Measurements from ENCODE around the gene HIGD2A.

Gene HIGD2A

DNA sequence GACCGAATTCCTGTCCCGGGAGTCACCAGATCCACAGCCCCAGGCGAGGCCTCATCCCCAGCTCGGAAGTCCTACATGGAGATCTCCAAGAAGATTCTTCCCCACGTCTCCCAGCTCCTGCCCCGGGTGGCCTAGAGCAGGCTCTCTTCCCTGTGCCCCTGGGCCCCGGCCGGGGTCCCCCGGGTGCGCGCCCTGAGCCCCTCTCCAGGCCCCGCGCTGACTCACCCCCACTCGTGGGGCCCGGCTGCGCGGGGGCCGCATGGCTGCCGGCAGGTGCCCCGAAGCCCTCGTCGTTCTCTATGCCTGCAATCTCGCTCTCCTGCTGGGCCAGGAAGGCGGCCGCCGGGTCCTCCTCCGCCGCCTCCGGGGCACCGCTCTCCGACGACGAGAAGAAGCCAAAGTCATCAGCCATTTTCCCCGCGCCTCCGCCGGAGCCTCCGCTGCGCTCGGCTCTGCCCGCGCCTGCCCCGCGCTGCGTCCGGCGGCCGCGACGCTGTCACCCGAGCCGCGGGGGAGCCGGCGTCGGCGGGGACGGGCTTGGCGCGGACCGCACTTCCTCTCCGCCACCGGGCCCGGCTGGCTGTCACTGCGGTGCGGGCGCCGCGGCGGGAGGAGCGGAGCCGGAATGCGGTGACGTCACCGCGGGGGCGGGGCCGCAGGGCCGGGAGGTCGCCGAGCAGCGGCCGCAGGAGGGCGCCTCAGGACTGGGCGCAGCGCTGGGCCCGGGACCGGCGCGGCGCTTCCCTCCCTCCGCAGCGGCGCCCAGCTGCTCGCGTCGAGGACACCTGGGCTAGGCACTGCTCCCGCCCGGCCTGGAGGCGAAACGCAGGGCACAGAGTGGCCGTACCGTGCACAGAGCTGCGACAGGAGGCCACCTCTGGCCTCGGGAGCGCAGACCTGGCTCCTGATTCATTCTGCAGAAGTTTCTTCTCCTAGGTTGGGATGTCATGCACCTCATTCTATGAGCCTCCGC is 27.7 kb downstream of the HIGD2A start, which contains the start of gene CLTB:
Gene CLTB (minus strand): TSS at position 588 of the 973 bp plus-strand sequence. CDS start 176 bp downstream, at position 412.
- DNase-seq (ENCODE audit: low spot score) (peak; percentile 71), FAIRE-seq (no peak)

DNA sequence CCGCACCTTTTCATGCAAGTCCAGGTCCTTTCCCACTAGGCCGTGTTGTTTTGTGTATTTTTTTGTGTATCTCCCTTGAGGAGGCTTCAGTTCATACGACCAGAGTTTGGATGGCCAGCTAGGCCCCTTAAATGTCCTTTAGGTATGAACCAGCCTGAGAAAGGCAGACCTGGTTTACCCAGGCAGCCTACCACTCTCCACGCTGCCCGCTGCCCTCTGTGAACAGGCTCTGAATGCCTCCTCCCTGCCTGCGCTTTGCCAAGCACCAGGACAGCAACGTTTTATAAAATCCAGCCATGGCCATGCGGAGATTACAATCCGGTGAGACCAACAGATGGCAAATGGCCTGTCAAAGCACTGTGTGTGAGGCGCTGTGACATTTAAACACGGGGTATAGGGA is 28.4 kb downstream of the HIGD2A start:
- FAIRE-seq (no peak), DNase-seq (ENCODE audit: low spot score) (no peak)

DNA sequence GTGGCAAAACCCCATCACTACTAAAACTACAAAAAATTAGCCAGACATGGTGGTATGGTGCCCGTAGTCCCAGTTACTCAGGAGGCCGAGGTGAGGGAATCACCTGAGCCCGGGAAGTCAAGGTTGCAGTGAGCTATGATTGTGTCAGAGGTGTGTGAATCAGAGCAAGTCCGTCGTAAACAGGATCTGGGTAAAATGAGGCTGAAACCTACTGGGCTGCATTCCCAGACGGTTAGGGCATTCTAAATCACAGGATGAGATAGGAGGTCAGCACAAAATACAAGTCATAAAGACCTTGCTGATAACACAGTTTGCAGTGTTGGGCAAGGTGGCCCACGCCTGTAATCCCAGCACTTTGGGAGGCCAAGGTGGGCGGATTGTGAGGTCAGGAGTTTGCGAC is 29.7 kb downstream of the HIGD2A start:
- DNase-seq (ENCODE audit: low spot score) (peak; percentile 63), FAIRE-seq (no peak)

DNA sequence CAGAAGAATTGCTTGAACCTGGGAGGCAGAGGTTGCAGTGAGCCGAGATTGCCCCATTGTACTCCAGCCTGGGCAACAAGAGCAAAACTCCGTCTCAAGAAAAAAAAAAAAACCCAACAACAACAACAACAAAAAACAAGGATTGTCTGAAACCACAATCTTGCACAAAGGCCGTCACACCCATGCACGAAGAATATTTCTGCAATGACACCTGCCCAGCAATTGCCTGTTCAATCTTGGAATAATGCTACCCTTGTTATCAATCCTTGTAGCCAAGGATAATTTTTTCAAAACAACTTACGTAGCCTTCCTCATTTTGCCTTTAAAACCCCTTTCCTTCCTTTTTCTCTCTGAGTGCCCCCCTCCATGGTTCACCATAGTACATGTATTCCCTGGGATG is 31.5 kb downstream of the HIGD2A start:
- DNase-seq (ENCODE audit: low spot score) (no peak), FAIRE-seq (no peak)

DNA sequence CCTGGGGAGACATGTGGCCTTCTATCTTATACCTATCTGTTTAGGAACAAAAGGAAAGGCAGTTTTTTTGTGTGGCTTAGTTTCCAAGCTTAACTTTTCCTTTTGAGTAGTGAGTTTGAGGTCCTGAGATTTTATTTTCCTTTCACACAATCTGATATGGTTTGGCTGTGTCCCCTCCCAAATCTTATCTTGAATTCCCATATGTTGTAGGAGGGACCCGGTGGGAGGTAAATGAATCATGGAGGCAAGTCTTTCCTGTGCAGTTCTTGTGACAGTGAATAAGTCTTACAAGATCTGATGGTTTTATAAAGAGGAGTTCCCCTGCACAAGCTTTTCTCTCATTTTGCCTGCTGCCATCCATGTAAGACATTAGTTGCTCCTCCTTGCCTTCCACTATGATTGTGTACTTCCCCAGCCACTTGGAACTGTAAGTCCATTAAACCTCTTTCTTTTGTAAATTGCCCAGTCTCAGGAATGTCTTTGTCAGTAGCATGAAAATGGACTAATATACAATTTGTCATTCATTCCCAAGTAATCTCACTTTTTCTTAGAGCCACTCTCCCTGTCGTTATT is 32.5 kb downstream of the HIGD2A start:
- no peak for DNase-seq (ENCODE audit: low spot score)
- no peak for FAIRE-seq

DNA sequence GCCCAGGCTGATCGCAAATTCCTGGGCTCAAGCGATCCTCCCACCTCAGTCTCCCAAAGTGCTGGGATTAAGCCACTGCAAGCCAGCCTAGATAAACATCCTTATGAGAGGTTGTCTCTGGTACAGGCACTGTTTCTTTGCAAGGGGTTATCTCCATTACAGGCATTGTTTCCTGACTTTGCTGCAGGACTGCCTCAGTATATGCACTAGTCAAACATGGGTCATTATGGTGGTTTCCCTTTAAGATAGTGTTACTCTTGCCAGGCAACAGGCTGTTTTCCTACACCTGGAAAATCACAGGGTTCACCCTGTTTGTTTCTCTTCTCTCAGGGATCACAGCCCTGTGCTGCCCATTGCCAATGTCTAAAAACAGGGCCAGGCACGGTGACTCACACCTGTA is 35.6 kb downstream of the HIGD2A start:
- FAIRE-seq (no peak), DNase-seq (ENCODE audit: low spot score) (no peak)

DNA sequence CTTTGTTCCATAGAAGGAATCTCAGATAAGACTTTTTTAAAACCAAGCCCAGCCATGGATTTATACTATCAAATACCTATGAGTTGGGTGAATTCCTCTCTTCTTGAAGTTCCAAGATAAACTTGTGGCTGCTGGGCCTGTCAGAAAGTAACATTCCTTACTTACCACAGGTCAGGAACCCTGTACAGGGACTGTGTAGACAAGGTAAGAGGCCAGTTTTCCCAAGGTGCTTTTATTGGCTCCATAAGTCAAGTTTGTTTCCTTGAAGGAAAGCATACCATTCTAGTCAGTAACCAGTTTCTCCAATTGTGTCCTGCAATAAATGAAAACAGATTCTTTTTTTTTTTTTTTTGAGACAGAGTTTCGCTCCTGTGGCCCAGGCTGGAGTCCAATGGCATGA is 36.6 kb downstream of the HIGD2A start:
- DNase-seq (ENCODE audit: low spot score), result no peak
- no peak for FAIRE-seq

DNA sequence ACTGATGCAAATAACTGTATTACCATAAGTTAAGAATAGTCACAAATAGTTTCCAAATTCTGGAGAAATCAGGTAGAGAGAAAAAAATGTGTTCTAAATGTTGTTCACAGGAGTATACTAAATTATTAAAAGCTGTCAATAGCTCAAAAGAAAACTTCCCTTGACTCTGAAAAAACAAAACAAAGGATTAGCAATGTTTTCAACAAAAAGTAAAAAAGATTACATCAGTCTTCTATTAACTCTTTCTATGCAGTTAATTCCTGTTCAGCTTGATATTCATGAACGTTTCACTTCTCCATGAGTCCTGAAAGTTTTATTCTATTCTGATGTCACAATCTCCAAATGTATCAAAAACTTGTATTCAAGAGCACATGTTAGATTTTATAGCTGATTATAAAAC is 37.2 kb downstream of the HIGD2A start:
- DNase-seq (ENCODE audit: low spot score) (no peak), FAIRE-seq (no peak)

DNA sequence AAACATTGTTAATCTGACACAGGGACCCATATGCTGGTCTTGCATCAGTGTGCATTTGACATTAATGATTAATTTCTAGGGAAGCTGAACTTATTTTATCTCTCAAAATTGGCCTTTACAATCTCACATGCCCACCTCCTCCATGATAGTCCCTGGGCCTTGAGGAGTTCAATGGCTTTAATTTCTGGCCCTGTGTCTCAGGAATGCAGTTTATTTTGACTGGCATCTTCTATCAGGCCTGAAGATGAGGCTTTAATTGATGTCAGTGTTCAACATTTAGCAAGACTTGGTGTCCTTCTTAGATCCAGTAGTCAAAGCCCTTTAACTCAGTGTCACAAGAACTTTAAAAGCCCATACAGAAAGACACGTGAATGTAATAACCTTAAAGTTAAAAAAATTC is 38.3 kb downstream of the HIGD2A start:
- no peak for FAIRE-seq
- no peak for DNase-seq (ENCODE audit: low spot score)

DNA sequence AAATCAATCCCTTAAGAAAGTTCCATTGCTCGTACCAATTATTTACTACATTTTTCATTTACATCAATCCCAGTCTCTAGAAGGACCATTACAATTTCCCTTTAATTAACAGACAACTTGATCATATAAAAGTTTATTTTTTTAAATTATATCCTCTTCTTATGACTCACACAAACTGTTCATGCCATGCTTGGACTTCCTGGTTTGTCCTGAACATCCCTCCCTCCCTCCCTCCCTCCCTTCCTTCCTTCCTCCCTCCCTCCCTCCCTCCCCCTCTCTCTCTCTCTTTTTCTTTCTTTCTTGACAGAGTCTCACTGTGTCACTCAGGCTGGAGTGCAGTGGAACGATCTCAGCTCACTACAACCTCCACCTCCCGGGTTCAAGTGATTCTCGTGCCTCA is 39.4 kb downstream of the HIGD2A start:
- no peak for FAIRE-seq
- no peak for DNase-seq (ENCODE audit: low spot score)

DNA sequence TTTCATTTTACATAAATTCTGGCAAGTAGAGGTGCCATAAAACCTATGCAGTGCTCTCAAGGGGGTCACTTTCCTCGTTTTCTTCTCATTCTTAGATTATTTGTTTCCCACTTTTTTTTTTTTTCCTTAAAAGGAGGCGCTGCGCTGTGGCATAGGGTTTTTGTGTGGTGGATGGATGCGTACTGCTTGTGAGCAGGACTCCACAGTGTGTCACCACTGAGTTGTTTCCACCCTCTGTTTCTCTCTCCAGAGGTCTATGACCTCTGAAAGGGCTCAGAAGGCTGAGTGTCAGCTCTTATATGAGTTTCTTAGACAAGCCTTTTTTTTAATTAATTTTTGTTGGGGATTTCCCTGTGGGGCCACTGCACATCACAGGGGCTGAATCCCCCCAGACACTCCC is 41.4 kb downstream of the HIGD2A start:
- FAIRE-seq (no peak), DNase-seq (ENCODE audit: low spot score) (no peak)

DNA sequence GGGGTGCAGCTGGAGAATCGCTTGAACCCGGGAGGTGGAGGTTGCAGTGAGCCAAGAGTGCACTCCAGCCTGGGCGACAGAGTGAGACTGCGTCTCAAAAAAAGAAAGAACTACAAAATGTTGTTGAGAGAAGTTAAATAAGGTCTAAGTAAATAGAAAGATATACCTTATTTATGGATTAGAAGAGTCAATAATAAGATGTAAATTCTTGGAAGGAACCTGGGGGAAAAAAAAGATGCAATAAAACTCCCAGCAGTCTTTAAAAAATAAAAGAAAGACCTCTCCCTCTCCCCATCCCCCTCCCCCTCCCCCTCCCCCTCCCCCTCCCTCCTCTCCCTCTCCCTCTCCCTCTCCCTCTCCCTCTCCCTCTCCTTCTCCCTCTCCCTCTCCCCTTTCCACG is 44.2 kb downstream of the HIGD2A start:
- DNase-seq (ENCODE audit: low spot score), result no peak
- no peak for FAIRE-seq

DNA sequence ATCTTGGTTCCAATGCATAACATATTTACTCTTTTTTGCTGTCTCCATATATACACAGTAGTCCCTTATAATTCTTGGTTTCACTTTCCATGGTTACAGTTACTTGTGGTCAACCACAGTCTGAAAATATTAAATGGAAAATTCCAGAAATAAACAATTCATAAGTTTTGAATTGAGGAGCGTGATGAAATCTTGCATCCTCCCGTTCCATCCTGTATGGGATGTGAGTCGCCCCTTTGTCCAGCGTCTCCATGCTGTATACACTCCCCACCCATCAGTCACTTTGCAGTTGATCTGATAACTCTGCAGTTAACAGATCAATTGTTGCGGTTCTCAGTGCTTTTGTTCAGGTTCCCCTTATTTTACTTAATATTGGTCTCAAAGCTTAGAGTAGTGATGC is 48.1 kb downstream of the HIGD2A start:
- DNase-seq (ENCODE audit: low spot score) (peak; percentile 18), FAIRE-seq (no peak)

DNA sequence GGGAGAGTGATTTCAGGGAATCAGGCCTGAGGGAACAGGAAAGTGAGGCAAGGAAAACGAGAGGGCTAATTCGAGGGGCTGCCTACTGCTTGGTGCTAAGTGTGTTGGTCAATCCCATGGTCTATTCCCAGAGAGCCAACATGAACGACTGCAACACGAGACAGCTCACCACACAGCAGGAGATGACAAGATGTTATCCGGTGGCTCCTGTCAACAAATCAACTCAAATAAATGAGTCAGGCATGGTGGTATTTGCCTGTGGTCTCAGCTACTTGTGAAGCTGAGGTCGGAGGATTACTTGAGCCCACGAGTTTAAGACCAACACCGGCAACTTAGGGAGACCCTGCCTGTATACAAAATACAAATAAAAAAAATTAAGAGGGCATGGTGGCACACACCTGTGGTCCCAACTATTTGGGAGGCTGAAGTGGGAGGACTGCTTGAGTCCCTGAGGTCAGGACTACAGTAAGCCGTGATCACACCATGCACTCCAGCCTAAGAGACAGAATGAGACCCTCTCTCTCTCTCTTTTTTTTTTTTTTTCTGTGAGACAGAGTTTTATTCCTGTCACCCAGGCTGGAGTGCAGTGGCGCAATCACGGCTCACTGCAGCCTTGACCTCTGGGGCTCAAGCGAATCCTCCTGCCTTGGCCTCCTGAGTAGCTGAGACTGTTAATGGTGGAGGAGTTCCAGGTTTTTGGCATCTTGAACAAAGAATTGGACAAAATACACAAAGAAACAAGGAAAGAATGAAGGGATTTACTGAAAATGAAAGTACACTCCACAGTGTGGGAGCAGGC is 50.6 kb downstream of the HIGD2A start:
- DNase-seq (ENCODE audit: low spot score) (peak; percentile 81), FAIRE-seq (no peak)

Measured in RCC 7860 (cell line).